GM12892 (cell line): ENCODE results near the gene AP4B1.

ENCODE experiments used
- POLR2A ChIP-seq: IDR thresholded peaks from 2 replicates; pipeline ENCODE4 v1.6.1; 2011; ENCODE audit warnings: low read depth, low read length, control low read depth
- POLR2AphosphoS5 ChIP-seq: IDR thresholded peaks from 2 replicates; pipeline ENCODE4 v1.6.1; 2011; ENCODE audit warnings: low read depth, low read length, control low read depth
- TAF1 ChIP-seq: IDR thresholded peaks from 2 replicates; pipeline ENCODE4 v1.6.1; 2011; ENCODE audit warnings: low read depth, mild to moderate bottlenecking, control low read depth, low read length, borderline replicate concordance

GRCh38 chr1:113937146-113937545, 32.5 kb upstream of the AP4B1 start:
- TF ChIP-seq POLR2AphosphoS5: no peak
- no peak for TF ChIP-seq POLR2A
- no peak for TF ChIP-seq TAF1
